ENCODE results near the gene ZNF722.
"Not testable (repeated sequence)": the region's sequence is repeated elsewhere in the genome, so short reads cannot be mapped to it uniquely, and the experiment has no call there.

The ZNF722 gene

DNA sequence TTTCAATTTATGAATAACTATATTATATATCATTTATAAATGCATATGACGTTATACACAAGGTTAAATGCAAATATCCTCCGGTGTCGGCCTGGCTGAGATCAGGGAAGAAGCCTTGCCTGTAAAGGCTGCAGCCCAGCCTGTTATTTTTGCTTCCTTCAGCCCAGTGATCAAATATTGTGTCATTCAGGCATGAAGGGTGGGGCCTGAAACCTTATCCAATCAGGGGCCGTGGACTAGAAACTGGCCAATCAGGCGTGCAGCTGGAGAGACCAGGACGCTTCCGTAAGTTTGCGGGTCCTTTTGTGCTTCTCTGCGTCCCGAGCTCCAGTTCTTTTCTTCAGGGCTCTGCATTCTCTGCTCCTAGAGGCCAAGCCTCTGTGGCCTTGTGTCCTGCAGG is at the start of gene ZNF722:
Gene ZNF722, plus strand, starts transcription at position 301 of the 400 bp plus-strand sequence. CDS start 113 bp downstream, outside the sequence.
- Mint-ChIP-seq H3K4me3 (no peak within 1 kb of the TSS), H3K27me3 (ENCODE audit: low read depth) (no peaks in the 10 kb centered on the region), H3K9me3 (peaks cover 31% of the 10 kb centered on the region), H3K4me1 (ENCODE audit: low read depth) (no peaks in the 10 kb centered on the region), H3K36me3 (ENCODE audit: low read depth) (no peaks in the 10 kb centered on the region), H3K27ac (no peak within 1 kb of the TSS)

DNA sequence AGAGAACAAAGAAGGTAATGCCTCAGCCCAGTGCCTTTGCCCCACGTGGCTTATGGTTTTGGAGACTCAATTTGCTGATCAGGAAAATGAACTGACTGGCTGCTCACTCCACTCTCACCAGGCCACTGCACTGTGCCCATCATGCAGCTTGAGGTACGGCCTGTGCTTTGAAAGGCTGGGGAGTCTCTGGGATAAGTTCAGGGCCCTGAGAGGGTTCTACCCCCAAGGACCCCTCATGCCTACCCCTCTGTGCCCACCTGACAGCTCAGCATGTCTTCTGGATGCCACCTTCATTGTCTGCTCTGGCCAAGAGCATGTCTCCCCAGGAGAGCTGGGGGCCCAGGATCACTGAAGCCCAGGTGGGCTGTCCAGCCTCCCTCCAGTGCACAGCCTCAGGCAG is 45.5 kb upstream of the ZNF722 start:
- H3K4me1 Mint-ChIP-seq (ENCODE audit: low read depth): no peaks in the 10 kb centered on the region
- peaks cover 34% of the 10 kb centered on the region for H3K9me3 Mint-ChIP-seq
- no peak overlapping the region for H3K27ac Mint-ChIP-seq
- H3K36me3 Mint-ChIP-seq (ENCODE audit: low read depth): no peaks in the 10 kb centered on the region
- no peaks in the 10 kb centered on the region for H3K27me3 Mint-ChIP-seq (ENCODE audit: low read depth)
- no peak overlapping the region for H3K4me3 Mint-ChIP-seq

DNA sequence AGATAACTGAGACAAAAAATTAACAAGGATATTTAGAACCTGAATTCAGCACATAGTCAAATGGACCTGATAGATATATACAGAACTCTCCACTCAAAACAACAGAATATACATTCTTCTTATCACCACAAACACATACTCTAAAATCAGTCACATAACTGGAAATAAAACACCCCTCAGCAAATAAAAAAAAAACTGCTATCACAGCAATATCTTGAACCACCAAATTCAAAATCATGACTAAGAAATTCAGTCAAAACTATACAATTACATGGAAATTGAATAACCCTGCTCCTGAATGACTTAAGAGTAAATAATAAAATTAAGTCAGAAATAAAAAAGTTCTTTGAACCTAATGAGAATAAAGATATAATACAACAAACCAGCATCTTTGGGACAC is 30.0 kb upstream of the ZNF722 start:
- peaks cover 15% of the 10 kb centered on the region for H3K9me3 Mint-ChIP-seq
- H3K4me1 Mint-ChIP-seq (ENCODE audit: low read depth): no peaks in the 10 kb centered on the region
- H3K27me3 Mint-ChIP-seq (ENCODE audit: low read depth): no peaks in the 10 kb centered on the region
- no peaks in the 10 kb centered on the region for H3K36me3 Mint-ChIP-seq (ENCODE audit: low read depth)
- H3K4me3 Mint-ChIP-seq: no peak overlapping the region
- H3K27ac Mint-ChIP-seq: no peak overlapping the region

DNA sequence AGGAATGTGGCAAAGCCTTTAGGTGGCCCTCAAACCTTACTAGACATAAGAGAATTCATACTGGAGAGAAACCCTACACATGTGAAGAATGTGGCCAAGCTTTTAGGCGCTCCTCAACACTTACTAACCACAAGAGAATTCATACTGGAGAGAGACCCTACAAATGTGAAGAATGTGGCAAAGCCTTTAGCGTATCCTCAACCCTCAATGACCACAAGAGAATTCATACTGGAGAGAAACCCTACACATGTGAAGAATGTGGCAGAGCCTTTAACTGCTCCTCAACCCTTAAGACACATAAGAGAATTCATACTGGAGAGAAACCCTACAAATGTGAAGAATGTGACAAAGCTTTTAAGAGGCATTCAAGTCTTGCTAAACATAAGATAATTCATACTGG is 16.8 kb downstream of the ZNF722 start:
- not testable (repeated sequence) for H3K36me3 Mint-ChIP-seq (ENCODE audit: low read depth); H3K27me3 Mint-ChIP-seq (ENCODE audit: low read depth); H3K4me3 Mint-ChIP-seq; H3K27ac Mint-ChIP-seq; H3K4me1 Mint-ChIP-seq (ENCODE audit: low read depth)
- peaks cover 58% of the 10 kb centered on the region for H3K9me3 Mint-ChIP-seq

DNA sequence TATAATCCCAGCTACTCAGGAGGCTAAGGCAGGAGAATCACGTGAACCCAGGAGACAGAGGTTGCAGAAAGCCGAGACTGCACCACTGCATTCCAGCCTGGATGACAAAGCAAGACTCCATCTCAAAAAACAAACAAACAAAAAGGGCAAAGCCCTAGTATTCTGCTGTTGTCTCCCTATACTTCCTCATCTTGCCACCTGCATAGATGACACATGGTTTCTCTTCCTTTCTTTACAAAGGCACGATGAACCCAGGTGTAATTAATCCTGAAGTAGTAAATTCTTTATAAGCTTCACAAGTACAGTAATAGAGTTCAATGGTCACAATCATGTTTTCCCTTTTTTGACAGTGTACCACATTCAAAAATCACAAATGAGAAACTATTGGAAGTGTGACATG is 36.7 kb downstream of the ZNF722 start:
- H3K4me3 Mint-ChIP-seq: no peak overlapping the region
- H3K27me3 Mint-ChIP-seq (ENCODE audit: low read depth): no peaks in the 10 kb centered on the region
- H3K36me3 Mint-ChIP-seq (ENCODE audit: low read depth): no peaks in the 10 kb centered on the region
- no peak overlapping the region for H3K27ac Mint-ChIP-seq
- H3K9me3 Mint-ChIP-seq: peaks cover 68% of the 10 kb centered on the region
- H3K4me1 Mint-ChIP-seq (ENCODE audit: low read depth): no peaks in the 10 kb centered on the region

DNA sequence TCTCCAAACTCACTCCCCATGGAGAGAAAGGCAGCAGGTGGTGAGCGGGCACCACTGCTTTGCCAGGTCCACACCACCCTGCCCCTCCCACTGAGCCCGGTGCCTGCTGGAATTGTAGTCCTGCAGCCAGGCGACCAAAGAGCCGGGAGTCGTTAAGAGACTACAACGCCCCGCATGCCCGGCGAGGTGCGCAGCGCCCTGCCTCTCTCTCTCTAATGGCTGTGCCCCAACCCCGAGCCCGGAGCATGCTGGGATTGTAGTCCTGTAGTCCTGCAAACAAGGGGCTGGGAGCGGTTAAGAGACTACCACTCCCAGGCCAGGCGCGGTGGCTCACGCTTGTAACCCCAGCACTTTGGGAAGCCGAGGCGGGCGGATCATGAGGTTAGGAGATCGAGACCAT is 38.4 kb downstream of the ZNF722 start:
- Mint-ChIP-seq H3K27ac (no peak overlapping the region), H3K4me3 (no peak overlapping the region), H3K4me1 (ENCODE audit: low read depth) (no peaks in the 10 kb centered on the region), H3K9me3 (peaks cover 58% of the 10 kb centered on the region), H3K27me3 (ENCODE audit: low read depth) (no peaks in the 10 kb centered on the region), H3K36me3 (ENCODE audit: low read depth) (no peaks in the 10 kb centered on the region)

DNA sequence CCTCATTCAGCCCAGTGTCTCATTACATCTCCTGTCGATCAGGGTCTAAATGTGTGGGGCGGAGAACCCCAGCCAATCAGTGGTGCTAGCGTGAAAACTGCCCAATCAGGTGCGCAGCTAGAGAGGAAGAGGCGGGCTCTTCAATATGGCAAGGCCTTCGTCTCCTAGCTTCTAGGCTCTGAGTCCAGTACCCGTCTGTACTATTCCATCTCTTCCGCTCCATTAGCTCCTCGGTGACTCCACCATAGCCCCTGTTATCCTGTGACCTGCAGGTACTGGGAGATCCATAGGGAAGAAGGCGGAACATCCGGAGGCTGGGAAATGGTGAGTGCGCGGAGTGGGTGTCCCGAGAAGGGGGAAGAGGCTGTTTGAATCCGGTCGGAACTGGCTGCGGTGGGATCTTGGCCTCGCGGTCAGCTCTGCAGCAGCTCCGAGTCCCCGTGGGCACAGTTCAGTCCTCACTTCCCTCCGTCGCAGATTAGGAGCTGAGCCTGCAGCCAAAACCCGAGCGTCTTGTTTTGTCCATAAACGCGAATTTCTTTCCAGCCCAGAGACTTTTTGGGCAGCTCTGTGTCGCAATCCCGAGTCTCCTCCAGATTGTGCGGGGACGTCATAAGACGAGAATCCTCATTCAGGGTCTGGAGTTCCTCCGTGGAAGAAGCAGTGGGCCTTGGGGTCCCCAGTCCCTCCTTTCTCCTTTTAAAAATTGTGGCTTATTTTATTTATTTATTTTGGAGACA is 46.8 kb downstream of the ZNF722 start, which contains the start of gene ZNF727:
Gene ZNF727, plus strand, starts transcription at position 134 of the 740 bp plus-strand sequence. Its CDS starts 188 bp downstream, at position 322.
- Mint-ChIP-seq H3K27ac (no peak within 1 kb of the TSS), H3K9me3 (peaks cover 57% of the 10 kb centered on the region), H3K4me1 (ENCODE audit: low read depth) (no peaks in the 10 kb centered on the region), H3K4me3 (no peak within 1 kb of the TSS), H3K27me3 (ENCODE audit: low read depth) (no peaks in the 10 kb centered on the region), H3K36me3 (ENCODE audit: low read depth) (no peaks in the 10 kb centered on the region)

DNA sequence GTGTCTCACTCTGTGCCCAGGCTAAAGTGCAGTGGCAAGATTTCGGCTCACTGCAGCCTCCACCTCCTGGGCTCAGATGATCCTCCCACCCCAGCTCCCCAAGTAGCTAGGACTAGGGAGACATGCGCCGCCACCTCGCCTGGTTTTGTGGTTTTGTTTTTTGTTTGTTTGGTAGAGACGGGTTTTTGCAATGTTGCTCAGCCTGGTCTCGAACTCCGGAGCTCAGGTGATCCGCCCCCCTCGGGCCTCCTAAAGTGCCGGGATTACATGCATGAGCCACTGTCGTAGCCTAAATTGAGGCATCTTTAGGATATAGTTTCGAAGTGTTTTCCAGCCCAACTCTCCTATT is 47.4 kb downstream of the ZNF722 start:
- no peaks in the 10 kb centered on the region for H3K4me1 Mint-ChIP-seq (ENCODE audit: low read depth)
- H3K9me3 Mint-ChIP-seq: peaks cover 54% of the 10 kb centered on the region
- H3K27me3 Mint-ChIP-seq (ENCODE audit: low read depth): no peaks in the 10 kb centered on the region
- no peak overlapping the region for H3K4me3 Mint-ChIP-seq
- no peaks in the 10 kb centered on the region for H3K36me3 Mint-ChIP-seq (ENCODE audit: low read depth)
- no peak overlapping the region for H3K27ac Mint-ChIP-seq
